GM23338 (cell line): ENCODE data around the gene SARNP. TPM values are rescaled to one million over a fixed set of nuclear protein-coding genes. Genes with fewer than 3 reads are reported as not detected.

Experiments
- ATAC-seq: fragments of 200-7000 bp; cut with Tn5 transposase; 3 replicates; pipeline ENCODE4 v1.9.1; 2020
- DNase-seq: peaks from one replicate; pipeline ENCODE4 v3.0.0-alpha.2; 2015; ENCODE audit warnings: low spot score
- H2AFZ ChIP-seq: fragments of 200-600 bp; sonication (generic); 2 replicates; pipeline ENCODE4 v1.8.0; 2016; ENCODE audit warnings: antibody characterized with exemption, mild to moderate bottlenecking, moderate library complexity
- H3F3A ChIP-seq: fragments of 200-600 bp; sonication (generic); replicated peaks from 2 replicates; pipeline ENCODE4 v1.8.0; 2017; ENCODE audit warnings: antibody characterized with exemption, mixed run types, low read depth
- H3K27ac ChIP-seq: fragments of 200-600 bp; sonication (generic); 2 replicates; pipeline ENCODE4 v1.6.1; 2016; ENCODE audit warnings: low read depth
- H3K27me3 ChIP-seq: fragments of 200-600 bp; sonication (generic); 2 replicates; pipeline ENCODE4 v1.8.0; 2016; ENCODE audit warnings: mild to moderate bottlenecking, mixed run types, moderate library complexity; ENCODE audit not compliant: insufficient read depth
- H3K36me3 ChIP-seq: fragments of 200-600 bp; sonication (generic); 2 replicates; pipeline ENCODE4 v1.8.0; 2016; ENCODE audit warnings: mild to moderate bottlenecking; ENCODE audit not compliant: insufficient read depth
- H3K4me1 ChIP-seq: fragments of 200-600 bp; sonication (generic); 2 replicates; pipeline ENCODE4 v1.8.0; 2016; ENCODE audit warnings: mild to moderate bottlenecking, moderate library complexity; ENCODE audit not compliant: insufficient read depth
- H3K4me2 ChIP-seq: fragments of 200-600 bp; sonication (generic); 2 replicates; pipeline ENCODE4 v1.7.1; 2017; ENCODE audit warnings: mixed run types
- H3K4me3 ChIP-seq: fragments of 200-600 bp; sonication (generic); 2 replicates; pipeline ENCODE4 v1.6.1; 2016; ENCODE audit warnings: mixed run types
- H3K79me2 ChIP-seq: fragments of 200-600 bp; sonication (generic); replicated peaks from 2 replicates; pipeline ENCODE4 v1.8.0; 2017; ENCODE audit warnings: mild to moderate bottlenecking; ENCODE audit not compliant: insufficient read depth
- H3K9me2 ChIP-seq: fragments of 200-600 bp; sonication (generic); 2 replicates; pipeline ENCODE4 v1.8.0; 2017; ENCODE audit not compliant: insufficient read depth
- H4K20me1 ChIP-seq: fragments of 200-600 bp; sonication (generic); replicated peaks from 2 replicates; pipeline ENCODE4 v1.8.0; 2017; ENCODE audit warnings: mild to moderate bottlenecking; ENCODE audit not compliant: insufficient read depth
- H3K27ac Mint-ChIP-seq: 2 replicates; pipeline ENCODE4 v1.8.0; 2020; ENCODE audit warnings: inconsistent platforms, mild to moderate bottlenecking, moderate library complexity, mixed read lengths
- H3K27me3 Mint-ChIP-seq: 3 replicates; pipeline ENCODE4 v1.8.0; 2022; ENCODE audit warnings: low read depth, mild to moderate bottlenecking, moderate library complexity, mixed read lengths, inconsistent platforms; ENCODE audit not compliant: insufficient read depth, poor library complexity
- H3K36me3 Mint-ChIP-seq: 3 replicates; pipeline ENCODE4 v1.8.0; 2021; ENCODE audit warnings: low read depth, mild to moderate bottlenecking, inconsistent platforms, moderate library complexity, mixed read lengths
- H3K4me1 Mint-ChIP-seq: 3 replicates; pipeline ENCODE4 v1.8.0; 2020; ENCODE audit warnings: mild to moderate bottlenecking, inconsistent platforms, mixed read lengths
- H3K4me3 Mint-ChIP-seq: 3 replicates; pipeline ENCODE4 v1.8.0; 2021; ENCODE audit warnings: moderate library complexity, mild to moderate bottlenecking, inconsistent platforms, mixed read lengths
- H3K9me3 Mint-ChIP-seq: 3 replicates; pipeline ENCODE4 v1.8.0; 2020; ENCODE audit warnings: moderate library complexity, mild to moderate bottlenecking, inconsistent platforms, mixed read lengths
- CREB1 ChIP-seq: fragments of 250-450 bp; sonication (Bioruptor Pico); IDR thresholded peaks from 2 replicates; pipeline ENCODE4 v1.5.0; 2020; ENCODE audit warnings: low read depth, mild to moderate bottlenecking, moderate library complexity
- EZH2 ChIP-seq: fragments of 200-600 bp; sonication (generic); IDR thresholded peaks from one replicate; pipeline ENCODE4 v1.8.0; 2017; ENCODE audit warnings: antibody characterized with exemption, mild to moderate bottlenecking, low read depth; ENCODE audit not compliant: unreplicated experiment
- EZH2phosphoT487 ChIP-seq: fragments of 200-600 bp; sonication (generic); IDR thresholded peaks from one replicate; pipeline ENCODE4 v1.8.1; 2018; ENCODE audit warnings: antibody characterized with exemption; ENCODE audit not compliant: unreplicated experiment
- JUNB ChIP-seq: IDR thresholded peaks from one replicate; pipeline ENCODE4 v1.6.1; 2016; ENCODE audit warnings: antibody characterized with exemption; ENCODE audit not compliant: unreplicated experiment
- NANOG ChIP-seq: IDR thresholded peaks from 2 replicates; pipeline ENCODE4 v1.6.1; 2016; ENCODE audit warnings: antibody characterized with exemption, borderline replicate concordance
- POLR2AphosphoS5 ChIP-seq: IDR thresholded peaks from 2 replicates; pipeline ENCODE4 v1.6.1; 2016; ENCODE audit warnings: antibody characterized with exemption, low read depth
- STAT1 ChIP-seq: IDR thresholded peaks from one replicate; pipeline ENCODE4 v1.6.1; 2016; ENCODE audit warnings: antibody characterized with exemption; ENCODE audit not compliant: unreplicated experiment
- ZNF114 ChIP-seq: fragments of 250-450 bp; sonication (Bioruptor Pico); IDR thresholded peaks from 2 replicates; pipeline ENCODE4 v1.5.0; 2020; ENCODE audit warnings: mild to moderate bottlenecking, moderate library complexity
- ZNF331 ChIP-seq: fragments of 250-450 bp; sonication (Bioruptor Pico); IDR thresholded peaks from 2 replicates; pipeline ENCODE4 v1.5.0; 2020; ENCODE audit warnings: low read depth, mild to moderate bottlenecking, moderate library complexity
- polyA plus RNA-seq: library from polyadenylated mRNA; unstranded; fragments of >200 nt; fragmentation: Nextera tagmentation; extraction: Ambion mirVana; gene quantifications from 2 replicates; pipeline ENCODE4 v1.2.1, GENCODE V29; 2016
- total RNA-seq: library from RNA; depleted of rRNA; stranded (reverse); fragments of >200 nt; shearing (Covaris generic); gene quantifications from 2 replicates; pipeline ENCODE4 v1.2.3, GENCODE V29; 2014
- TF ChIP-seq, protein P1 (sequence below): IDR thresholded peaks from one replicate; pipeline ENCODE4 v1.6.1; 2018; ENCODE audit warnings: antibody characterized with exemption; ENCODE audit not compliant: unreplicated experiment
- TF ChIP-seq, protein P2 (sequence below): fragments of 250-450 bp; sonication (Bioruptor Pico); IDR thresholded peaks from 2 replicates; pipeline ENCODE4 v1.5.0; 2020; ENCODE audit warnings: mild to moderate bottlenecking, moderate library complexity
- TF ChIP-seq, protein P3 (sequence below): IDR thresholded peaks from 2 replicates; pipeline ENCODE4 v1.6.1; 2016; ENCODE audit warnings: antibody characterized with exemption
- TF ChIP-seq, protein P4 (sequence below), 2 experiments: fragments of 200-600 bp in 1 of 2; sonication (generic) in 1 of 2; conservative IDR thresholded peaks; 2 replicates each; pipeline versions ENCODE4 v1.5.1 to v1.6.1; 2016 to 2017; ENCODE audit warnings: antibody characterized with exemption in 2 of 2, low read depth in 2 of 2, mild to moderate bottlenecking in 2 of 2, moderate library complexity in 1 of 2

The SARNP gene
- total and polyA plus RNA-seq, 2 experiments from 2014 or later = 96.0 to 313 TPM

DNA sequence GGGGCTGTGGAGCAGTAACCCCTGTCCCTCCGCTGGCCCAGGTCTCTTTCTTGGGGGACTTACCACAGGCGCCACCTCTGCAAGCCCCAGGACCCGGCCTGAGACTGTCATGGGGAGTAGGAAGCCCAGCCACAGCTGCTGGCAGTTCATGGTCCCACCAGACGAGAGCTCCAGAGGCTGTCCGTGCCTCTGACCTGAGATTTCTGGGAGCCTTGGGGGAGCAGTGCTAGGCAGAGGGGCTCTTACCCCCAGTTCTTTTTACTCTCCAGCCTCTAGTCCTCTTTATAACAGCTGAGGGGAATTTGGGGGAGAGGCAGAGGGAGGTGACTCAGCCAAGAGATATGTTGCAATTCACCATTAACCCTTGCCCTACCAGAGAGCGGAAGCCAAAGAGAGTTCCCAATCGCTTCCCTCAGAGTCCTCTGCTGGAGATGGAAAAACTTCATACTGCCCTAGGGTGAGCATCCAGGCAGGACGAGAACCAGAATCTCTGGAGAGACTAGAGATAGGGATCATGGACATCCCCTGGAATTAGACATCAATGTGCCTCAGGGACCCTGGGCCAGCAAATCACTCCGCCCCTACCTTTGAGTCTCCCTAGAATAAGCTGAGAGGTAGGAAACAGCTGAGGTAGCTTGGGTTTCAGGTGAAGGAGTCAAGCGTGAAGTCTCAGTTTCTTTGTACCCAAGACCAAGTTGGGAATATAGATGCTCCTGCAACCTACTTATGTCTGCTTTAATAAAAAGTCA lies 25.3 kb upstream of the SARNP start, which contains the start of gene MMP19:
Gene MMP19 (minus strand): TSS at position 256 of the 749 bp plus-strand sequence. CDS start 106 bp downstream, at position 150.
- peaks cover 4% of the 10 kb centered on the region; the same call in 1 of the 2 replicates for H3K9me2 ChIP-seq
- DNase-seq (peak; percentile 74), ATAC-seq (peak; percentile 78)
- TF ChIP-seq, protein P1, sequence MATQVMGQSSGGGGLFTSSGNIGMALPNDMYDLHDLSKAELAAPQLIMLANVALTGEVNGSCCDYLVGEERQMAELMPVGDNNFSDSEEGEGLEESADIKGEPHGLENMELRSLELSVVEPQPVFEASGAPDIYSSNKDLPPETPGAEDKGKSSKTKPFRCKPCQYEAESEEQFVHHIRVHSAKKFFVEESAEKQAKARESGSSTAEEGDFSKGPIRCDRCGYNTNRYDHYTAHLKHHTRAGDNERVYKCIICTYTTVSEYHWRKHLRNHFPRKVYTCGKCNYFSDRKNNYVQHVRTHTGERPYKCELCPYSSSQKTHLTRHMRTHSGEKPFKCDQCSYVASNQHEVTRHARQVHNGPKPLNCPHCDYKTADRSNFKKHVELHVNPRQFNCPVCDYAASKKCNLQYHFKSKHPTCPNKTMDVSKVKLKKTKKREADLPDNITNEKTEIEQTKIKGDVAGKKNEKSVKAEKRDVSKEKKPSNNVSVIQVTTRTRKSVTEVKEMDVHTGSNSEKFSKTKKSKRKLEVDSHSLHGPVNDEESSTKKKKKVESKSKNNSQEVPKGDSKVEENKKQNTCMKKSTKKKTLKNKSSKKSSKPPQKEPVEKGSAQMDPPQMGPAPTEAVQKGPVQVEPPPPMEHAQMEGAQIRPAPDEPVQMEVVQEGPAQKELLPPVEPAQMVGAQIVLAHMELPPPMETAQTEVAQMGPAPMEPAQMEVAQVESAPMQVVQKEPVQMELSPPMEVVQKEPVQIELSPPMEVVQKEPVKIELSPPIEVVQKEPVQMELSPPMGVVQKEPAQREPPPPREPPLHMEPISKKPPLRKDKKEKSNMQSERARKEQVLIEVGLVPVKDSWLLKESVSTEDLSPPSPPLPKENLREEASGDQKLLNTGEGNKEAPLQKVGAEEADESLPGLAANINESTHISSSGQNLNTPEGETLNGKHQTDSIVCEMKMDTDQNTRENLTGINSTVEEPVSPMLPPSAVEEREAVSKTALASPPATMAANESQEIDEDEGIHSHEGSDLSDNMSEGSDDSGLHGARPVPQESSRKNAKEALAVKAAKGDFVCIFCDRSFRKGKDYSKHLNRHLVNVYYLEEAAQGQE = no peak
- TF ChIP-seq, protein P2, sequence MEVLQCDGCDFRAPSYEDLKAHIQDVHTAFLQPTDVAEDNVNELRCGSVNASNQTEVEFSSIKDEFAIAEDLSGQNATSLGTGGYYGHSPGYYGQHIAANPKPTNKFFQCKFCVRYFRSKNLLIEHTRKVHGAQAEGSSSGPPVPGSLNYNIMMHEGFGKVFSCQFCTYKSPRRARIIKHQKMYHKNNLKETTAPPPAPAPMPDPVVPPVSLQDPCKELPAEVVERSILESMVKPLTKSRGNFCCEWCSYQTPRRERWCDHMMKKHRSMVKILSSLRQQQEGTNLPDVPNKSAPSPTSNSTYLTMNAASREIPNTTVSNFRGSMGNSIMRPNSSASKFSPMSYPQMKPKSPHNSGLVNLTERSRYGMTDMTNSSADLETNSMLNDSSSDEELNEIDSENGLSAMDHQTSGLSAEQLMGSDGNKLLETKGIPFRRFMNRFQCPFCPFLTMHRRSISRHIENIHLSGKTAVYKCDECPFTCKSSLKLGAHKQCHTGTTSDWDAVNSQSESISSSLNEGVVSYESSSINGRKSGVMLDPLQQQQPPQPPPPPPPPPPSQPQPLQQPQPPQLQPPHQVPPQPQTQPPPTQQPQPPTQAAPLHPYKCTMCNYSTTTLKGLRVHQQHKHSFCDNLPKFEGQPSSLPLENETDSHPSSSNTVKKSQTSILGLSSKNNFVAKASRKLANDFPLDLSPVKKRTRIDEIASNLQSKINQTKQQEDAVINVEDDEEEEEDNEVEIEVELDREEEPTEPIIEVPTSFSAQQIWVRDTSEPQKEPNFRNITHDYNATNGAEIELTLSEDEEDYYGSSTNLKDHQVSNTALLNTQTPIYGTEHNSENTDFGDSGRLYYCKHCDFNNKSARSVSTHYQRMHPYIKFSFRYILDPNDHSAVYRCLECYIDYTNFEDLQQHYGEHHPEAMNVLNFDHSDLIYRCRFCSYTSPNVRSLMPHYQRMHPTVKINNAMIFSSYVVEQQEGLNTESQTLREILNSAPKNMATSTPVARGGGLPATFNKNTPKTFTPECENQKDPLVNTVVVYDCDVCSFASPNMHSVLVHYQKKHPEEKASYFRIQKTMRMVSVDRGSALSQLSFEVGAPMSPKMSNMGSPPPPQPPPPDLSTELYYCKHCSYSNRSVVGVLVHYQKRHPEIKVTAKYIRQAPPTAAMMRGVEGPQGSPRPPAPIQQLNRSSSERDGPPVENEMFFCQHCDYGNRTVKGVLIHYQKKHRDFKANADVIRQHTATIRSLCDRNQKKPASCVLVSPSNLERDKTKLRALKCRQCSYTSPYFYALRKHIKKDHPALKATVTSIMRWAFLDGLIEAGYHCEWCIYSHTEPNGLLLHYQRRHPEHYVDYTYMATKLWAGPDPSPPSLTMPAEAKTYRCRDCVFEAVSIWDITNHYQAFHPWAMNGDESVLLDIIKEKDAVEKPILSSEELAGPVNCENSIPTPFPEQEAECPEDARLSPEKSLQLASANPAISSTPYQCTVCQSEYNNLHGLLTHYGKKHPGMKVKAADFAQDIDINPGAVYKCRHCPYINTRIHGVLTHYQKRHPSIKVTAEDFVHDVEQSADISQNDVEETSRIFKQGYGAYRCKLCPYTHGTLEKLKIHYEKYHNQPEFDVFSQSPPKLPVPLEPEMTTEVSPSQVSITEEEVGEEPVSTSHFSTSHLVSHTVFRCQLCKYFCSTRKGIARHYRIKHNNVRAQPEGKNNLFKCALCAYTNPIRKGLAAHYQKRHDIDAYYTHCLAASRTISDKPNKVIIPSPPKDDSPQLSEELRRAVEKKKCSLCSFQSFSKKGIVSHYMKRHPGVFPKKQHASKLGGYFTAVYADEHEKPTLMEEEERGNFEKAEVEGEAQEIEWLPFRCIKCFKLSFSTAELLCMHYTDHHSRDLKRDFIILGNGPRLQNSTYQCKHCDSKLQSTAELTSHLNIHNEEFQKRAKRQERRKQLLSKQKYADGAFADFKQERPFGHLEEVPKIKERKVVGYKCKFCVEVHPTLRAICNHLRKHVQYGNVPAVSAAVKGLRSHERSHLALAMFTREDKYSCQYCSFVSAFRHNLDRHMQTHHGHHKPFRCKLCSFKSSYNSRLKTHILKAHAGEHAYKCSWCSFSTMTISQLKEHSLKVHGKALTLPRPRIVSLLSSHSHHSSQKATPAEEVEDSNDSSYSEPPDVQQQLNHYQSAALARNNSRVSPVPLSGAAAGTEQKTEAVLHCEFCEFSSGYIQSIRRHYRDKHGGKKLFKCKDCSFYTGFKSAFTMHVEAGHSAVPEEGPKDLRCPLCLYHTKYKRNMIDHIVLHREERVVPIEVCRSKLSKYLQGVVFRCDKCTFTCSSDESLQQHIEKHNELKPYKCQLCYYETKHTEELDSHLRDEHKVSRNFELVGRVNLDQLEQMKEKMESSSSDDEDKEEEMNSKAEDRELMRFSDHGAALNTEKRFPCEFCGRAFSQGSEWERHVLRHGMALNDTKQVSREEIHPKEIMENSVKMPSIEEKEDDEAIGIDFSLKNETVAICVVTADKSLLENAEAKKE = no peak; the same call in 1 of the 2 replicates
- TF ChIP-seq STAT1 (no peak), EZH2phosphoT487 (no peak), POLR2AphosphoS5 (no peak), ZNF331 (CRISPR knock-in tag) (no peak), JUNB (no peak), EZH2 (no peak), NANOG (no peak), CREB1 (CRISPR knock-in tag) (no peak), ZNF114 (CRISPR knock-in tag) (no peak)
- TF ChIP-seq, protein P3, sequence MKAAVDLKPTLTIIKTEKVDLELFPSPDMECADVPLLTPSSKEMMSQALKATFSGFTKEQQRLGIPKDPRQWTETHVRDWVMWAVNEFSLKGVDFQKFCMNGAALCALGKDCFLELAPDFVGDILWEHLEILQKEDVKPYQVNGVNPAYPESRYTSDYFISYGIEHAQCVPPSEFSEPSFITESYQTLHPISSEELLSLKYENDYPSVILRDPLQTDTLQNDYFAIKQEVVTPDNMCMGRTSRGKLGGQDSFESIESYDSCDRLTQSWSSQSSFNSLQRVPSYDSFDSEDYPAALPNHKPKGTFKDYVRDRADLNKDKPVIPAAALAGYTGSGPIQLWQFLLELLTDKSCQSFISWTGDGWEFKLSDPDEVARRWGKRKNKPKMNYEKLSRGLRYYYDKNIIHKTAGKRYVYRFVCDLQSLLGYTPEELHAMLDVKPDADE = no peak
- TF ChIP-seq, protein P4, sequence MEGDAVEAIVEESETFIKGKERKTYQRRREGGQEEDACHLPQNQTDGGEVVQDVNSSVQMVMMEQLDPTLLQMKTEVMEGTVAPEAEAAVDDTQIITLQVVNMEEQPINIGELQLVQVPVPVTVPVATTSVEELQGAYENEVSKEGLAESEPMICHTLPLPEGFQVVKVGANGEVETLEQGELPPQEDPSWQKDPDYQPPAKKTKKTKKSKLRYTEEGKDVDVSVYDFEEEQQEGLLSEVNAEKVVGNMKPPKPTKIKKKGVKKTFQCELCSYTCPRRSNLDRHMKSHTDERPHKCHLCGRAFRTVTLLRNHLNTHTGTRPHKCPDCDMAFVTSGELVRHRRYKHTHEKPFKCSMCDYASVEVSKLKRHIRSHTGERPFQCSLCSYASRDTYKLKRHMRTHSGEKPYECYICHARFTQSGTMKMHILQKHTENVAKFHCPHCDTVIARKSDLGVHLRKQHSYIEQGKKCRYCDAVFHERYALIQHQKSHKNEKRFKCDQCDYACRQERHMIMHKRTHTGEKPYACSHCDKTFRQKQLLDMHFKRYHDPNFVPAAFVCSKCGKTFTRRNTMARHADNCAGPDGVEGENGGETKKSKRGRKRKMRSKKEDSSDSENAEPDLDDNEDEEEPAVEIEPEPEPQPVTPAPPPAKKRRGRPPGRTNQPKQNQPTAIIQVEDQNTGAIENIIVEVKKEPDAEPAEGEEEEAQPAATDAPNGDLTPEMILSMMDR (conservative IDR thresholded peaks at IDR 0.05; ENCODE audit: low read depth in 2 of 2) = no peak
- no peaks in the 10 kb centered on the region for H3K36me3 ChIP-seq
- peaks cover 32% of the 10 kb centered on the region for H3K4me1 Mint-ChIP-seq
- peak within 1 kb of the TSS; percentile 16 for H3K27ac Mint-ChIP-seq
- H3K4me3 Mint-ChIP-seq = peak within 1 kb of the TSS; percentile 61
- no peaks in the 10 kb centered on the region for H3K9me3 Mint-ChIP-seq
- H3K4me3 ChIP-seq = peak within 1 kb of the TSS; percentile 44; the same call in 1 of the 2 replicates
- H3K27me3 Mint-ChIP-seq = peaks cover 14% of the 10 kb centered on the region
- H4K20me1 ChIP-seq = no peaks in the 10 kb centered on the region
- H3F3A ChIP-seq = 0 out of 2 replicates have a peak, but pooled peaks cover 3% of the 10 kb centered on the region
- H3K27me3 ChIP-seq = no peaks in the 10 kb centered on the region
- peaks cover 8% of the 10 kb centered on the region; the same call in 1 of the 2 replicates for H3K4me1 ChIP-seq
- H3K27ac ChIP-seq = no peak within 1 kb of the TSS
- no peaks in the 10 kb centered on the region for H3K79me2 ChIP-seq
- no peaks in the 10 kb centered on the region; the same call in 2 of the 3 replicates for H3K36me3 Mint-ChIP-seq
- peak within 1 kb of the TSS; percentile 76 for H2AFZ ChIP-seq
- H3K4me2 ChIP-seq = peak within 1 kb of the TSS; percentile 75
